HEK293 (cell line): ENCODE measurements around the gene IWS1.
"Not testable (repeated sequence)": the region's sequence is repeated elsewhere in the genome, so short reads cannot be mapped to it uniquely, and the experiment has no call there.

Experiments
- CTCF ChIA-PET: fragments of 350-600 bp; formaldehyde crosslinking; extraction: SDS; loops from one replicate; lab custom pipeline; 2021; ENCODE audit warnings: antibody characterized with exemption; lab: Yijun Ruan, JAX
- POLR2A ChIA-PET: fragments of 300-600 bp; formaldehyde crosslinking; extraction: SDS; loops from one replicate; lab custom pipeline; 2020; ENCODE audit warnings: antibody characterized with exemption, inconsistent platforms; lab: Yijun Ruan, JAX
- H3K27ac ChIP-seq: fragments of 200-500 bp; sonication (Bioruptor generic); 2 replicates; pipeline ENCODE4 v1.5.1; 2014; ENCODE audit warnings: low read depth, low read length, control low read depth, inconsistent platforms; ENCODE audit errors: extremely low read depth
- H3K36me3 ChIP-seq, 2 experiments: fragments of 200-500 bp in 1 of 2; sonication (Bioruptor generic) in 1 of 2; 1 replicate in 1 of 2; 2 replicates in 1 of 2; pipeline ENCODE4 v1.5.1; 2014 to 2017; ENCODE audit warnings: inconsistent platforms in 2 of 2, low read length in 2 of 2; ENCODE audit not compliant: control insufficient read depth in 2 of 2, insufficient read depth in 1 of 2
- H3K4me1 ChIP-seq: fragments of 200-500 bp; sonication (Bioruptor generic); 2 replicates; pipeline ENCODE4 v1.5.1; 2014; ENCODE audit warnings: mild to moderate bottlenecking, low read length, inconsistent platforms; ENCODE audit not compliant: control insufficient read depth, insufficient read depth
- H3K4me3 ChIP-seq: 2 replicates; pipeline ENCODE4 v1.5.1; 2011; ENCODE audit warnings: low read depth, mild to moderate bottlenecking, control low read depth, low read length, moderate library complexity
- H3K9me3 ChIP-seq: fragments of 200-500 bp; sonication (Bioruptor generic); 2 replicates; pipeline ENCODE4 v1.5.1; 2014; ENCODE audit warnings: low read depth, low read length, inconsistent platforms; ENCODE audit not compliant: control insufficient read depth, insufficient read depth
- BCL11A ChIP-seq: fragments of 450-650 bp; formaldehyde crosslinking; IDR thresholded peaks from 2 replicates; pipeline ENCODE4 v1.5.1; 2016; ENCODE audit warnings: low read depth, missing biosample characterization, missing genetic modification characterization
- EGR2 ChIP-seq: fragments of 450-650 bp; formaldehyde crosslinking; IDR thresholded peaks from 2 replicates; pipeline ENCODE4 v1.5.1; 2016; ENCODE audit warnings: low read depth, missing biosample characterization, missing genetic modification characterization
- GLIS2 ChIP-seq: fragments of 450-650 bp; formaldehyde crosslinking; IDR thresholded peaks from 2 replicates; pipeline ENCODE4 v1.5.1; 2016; ENCODE audit warnings: missing biosample characterization, missing genetic modification characterization
- HOXD13 ChIP-seq: sonication (generic); formaldehyde crosslinking; IDR thresholded peaks from 2 replicates; pipeline ENCODE4 v1.8.0; 2022; ENCODE audit warnings: missing genetic modification reagents, borderline replicate concordance
- INSM2 ChIP-seq: fragments of 450-650 bp; formaldehyde crosslinking; IDR thresholded peaks from 2 replicates; pipeline ENCODE4 v1.5.1; 2016; ENCODE audit warnings: missing biosample characterization, missing genetic modification characterization
- SCRT1 ChIP-seq: fragments of 450-650 bp; formaldehyde crosslinking; IDR thresholded peaks from 2 replicates; pipeline ENCODE4 v1.5.1; 2016; ENCODE audit warnings: missing biosample characterization, missing genetic modification characterization, borderline replicate concordance
- SCRT2 ChIP-seq: fragments of 450-650 bp; formaldehyde crosslinking; IDR thresholded peaks from 2 replicates; pipeline ENCODE4 v1.5.1; 2016; ENCODE audit warnings: missing biosample characterization, missing genetic modification characterization
- TCF7L2 ChIP-seq: IDR thresholded peaks from 2 replicates; pipeline ENCODE4 v1.6.1; 2011; ENCODE audit warnings: low read depth, mild to moderate bottlenecking, inconsistent platforms, low read length, moderate library complexity, borderline replicate concordance
- TSHZ1 ChIP-seq: fragments of 450-650 bp; formaldehyde crosslinking; IDR thresholded peaks from 2 replicates; pipeline ENCODE4 v1.5.1; 2016; ENCODE audit warnings: missing biosample characterization, missing genetic modification characterization, borderline replicate concordance
- ZBTB11 ChIP-seq: fragments of 450-650 bp; formaldehyde crosslinking; conservative IDR thresholded peaks from 2 replicates; pipeline ENCODE4 v1.5.1; 2016; ENCODE audit warnings: low read depth, missing biosample characterization, missing genetic modification characterization
- ZBTB20 ChIP-seq: fragments of 450-650 bp; formaldehyde crosslinking; IDR thresholded peaks from 2 replicates; pipeline ENCODE4 v1.5.1; 2016; ENCODE audit warnings: missing biosample characterization, missing genetic modification characterization
- ZNF121 ChIP-seq: fragments of 450-650 bp; formaldehyde crosslinking; IDR thresholded peaks from 2 replicates; pipeline ENCODE4 v1.5.1; 2016; ENCODE audit warnings: missing biosample characterization, missing genetic modification characterization
- ZNF23 ChIP-seq: fragments of 450-650 bp; formaldehyde crosslinking; IDR thresholded peaks from 2 replicates; pipeline ENCODE4 v1.5.1; 2016; ENCODE audit warnings: missing biosample characterization, missing genetic modification characterization, borderline replicate concordance
- ZNF488 ChIP-seq: fragments of 450-650 bp; formaldehyde crosslinking; IDR thresholded peaks from 2 replicates; pipeline ENCODE4 v1.5.1; 2016; ENCODE audit warnings: missing biosample characterization, missing genetic modification characterization
- ZNF558 ChIP-seq: fragments of 450-650 bp; formaldehyde crosslinking; IDR thresholded peaks from 2 replicates; pipeline ENCODE4 v1.5.1; 2016; ENCODE audit warnings: missing biosample characterization, missing genetic modification characterization
- ZNF580 ChIP-seq: fragments of 450-650 bp; formaldehyde crosslinking; IDR thresholded peaks from 2 replicates; pipeline ENCODE4 v1.5.1; 2016; ENCODE audit warnings: missing biosample characterization, missing genetic modification characterization
- ZNF645 ChIP-seq: fragments of 450-650 bp; formaldehyde crosslinking; IDR thresholded peaks from 2 replicates; pipeline ENCODE4; 2016; ENCODE audit warnings: missing biosample characterization, missing genetic modification characterization
- ZNF692 ChIP-seq: fragments of 450-650 bp; formaldehyde crosslinking; IDR thresholded peaks from 2 replicates; pipeline ENCODE4 v1.5.1; 2016; ENCODE audit warnings: missing biosample characterization, missing genetic modification characterization

The IWS1 gene

GRCh38 chr2:127525691-127526131 lies 578 bp downstream of the IWS1 start (continued):
- TF ChIP-seq ZBTB11 = no peak
- TF ChIP-seq INSM2 (tag by site-specific recombination) = no peak
- TF ChIP-seq GLIS2 (tag by site-specific recombination) = peak; percentile 87; the same call in 1 of the 2 replicates
- no peak for TF ChIP-seq ZBTB20 (tag by site-specific recombination)
- no peak for TF ChIP-seq ZNF692 (tag by site-specific recombination)

GRCh38 chr2:127524198-127524834 lies 2.0 kb downstream of the IWS1 start:
- H3K9me3 ChIP-seq, H3K27ac ChIP-seq, POLR2A ChIA-PET, CTCF ChIA-PET, H3K4me3 ChIP-seq: not testable (repeated sequence)
- TF ChIP-seq SCRT2 (tag by site-specific recombination) = peak; percentile 75
- peak; percentile 49; the same call in 1 of the 2 replicates for TF ChIP-seq ZNF121 (tag by site-specific recombination)
- peak; percentile 65 for TF ChIP-seq SCRT1 (tag by site-specific recombination)
- TF ChIP-seq, all 188 proteins: peak for 3; not testable (repeated sequence) for 185
- not testable (repeated sequence) for H3K4me1 ChIP-seq
- peaks cover 30 to 49% of the 10 kb centered on the region in 2 experiments for H3K36me3 ChIP-seq

- Histone ChIP-seq H3K4me3 (no peak overlapping the region), H3K36me3 (peaks cover 30 to 58% of the 10 kb centered on the region in 2 experiments), H3K4me1 (peaks cover 4% of the 10 kb centered on the region; the same call in 1 of the 2 replicates), H3K27ac (no peak overlapping the region), H3K9me3 (no peaks in the 10 kb centered on the region)
- POLR2A ChIA-PET = no interaction called here
- CTCF ChIA-PET = no interaction called here
- no peak for TF ChIP-seq EGR2 (tag by site-specific recombination)
- TF ChIP-seq ZNF488 (tag by site-specific recombination) = no peak
- no peak for TF ChIP-seq GLIS2 (tag by site-specific recombination)
- no peak for TF ChIP-seq ZNF645 (tag by site-specific recombination)
- TF ChIP-seq TSHZ1 (tag by site-specific recombination) = no peak
- no peak for TF ChIP-seq ZNF558 (tag by site-specific recombination)
- no peak for TF ChIP-seq ZNF23 (tag by site-specific recombination)
- TF ChIP-seq HOXD13 (CRISPR knock-in tag) = no peak
- no peak for TF ChIP-seq ZNF580 (tag by site-specific recombination)
- TF ChIP-seq BCL11A = no peak
- no peak for TF ChIP-seq TCF7L2
These were observed 2.9 kb downstream of the IWS1 start for GRCh38 chr2:127523269-127523939.
